Measurements from ENCODE around the gene ADCY3. TPM values are rescaled to one million over a fixed set of nuclear protein-coding genes. Genes with fewer than 3 reads are reported as not detected.

The ADCY3 gene
- total and polyA plus RNA-seq, 9 of the 15 experiments (the other 6 are each of a cell fraction or from before 2014, with no cell fraction given): 1.5 to 54.8 (median 26.3) TPM

DNA sequence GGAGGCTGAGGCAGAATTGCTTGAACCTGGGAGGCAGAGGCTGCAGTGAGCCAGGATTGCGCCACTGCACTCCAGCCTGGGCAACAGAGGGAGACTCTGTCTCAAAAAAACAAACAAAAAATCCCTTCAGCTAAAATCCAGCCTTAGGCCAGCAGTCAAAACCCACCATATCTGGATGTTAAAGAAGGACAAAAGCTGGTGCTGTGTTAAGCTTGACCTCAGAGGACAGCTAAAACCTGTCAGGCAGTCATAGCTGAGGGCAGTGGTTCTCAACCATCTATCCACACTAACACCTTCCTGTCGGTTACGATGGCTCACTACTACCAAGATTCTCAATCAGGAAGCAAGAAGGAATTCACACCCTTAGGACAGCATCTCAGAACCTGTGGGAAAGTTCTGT lies 136.4 kb downstream of the ADCY3 start:
- H3K27ac ChIP-seq (ENCODE audit: extremely low read depth, low read depth, low read length): no peak overlapping the region
- in situ Hi-C loops (cut with MboI) (loop anchor here (25.0 kb wide), 1 partner anchor 371 kb away; no protein-coding TSS in a partner anchor), intact Hi-C loops (cut with micrococcal nuclease) (no loop called here)
- H3K27me3 ChIP-seq (ENCODE audit: control insufficient read depth in 2 of 2, insufficient read depth in 2 of 2, low read length in 2 of 2): no peaks in the 10 kb centered on the region; a peak in 1 of 5 replicates
- 59% methylated on average over 3 of the region's 3 CpGs for WGBS (ENCODE audit: insufficient coverage, low coverage, missing lambda C conversion rate)
- no peaks in the 10 kb centered on the region for H3K79me2 ChIP-seq (ENCODE audit: control insufficient read depth, insufficient read depth, low read length)
- FAIRE-seq (no peak), ATAC-seq (no peak), DNase-seq (ENCODE audit: extremely low read depth in 1 of 4, low spot score in 3 of 4) (no peak)
- H3K9ac ChIP-seq (ENCODE audit: insufficient read depth in 1 of 2, low read depth in 2 of 2, low read length in 2 of 2): no peak overlapping the region
- peaks cover 2% of the 10 kb centered on the region; the same call in 1 of the 2 replicates for H3K9me3 ChIP-seq (replicated peaks; ENCODE audit: control insufficient read depth, insufficient read depth, low read depth, low read length)
- H3K36me3 ChIP-seq (ENCODE audit: control insufficient read depth, insufficient read depth, low read length): no peaks in the 10 kb centered on the region; the same call in 2 of the 3 replicates
- no peak overlapping the region for H3K4me2 ChIP-seq (ENCODE audit: insufficient read depth, low read length)
- H3K9me1 ChIP-seq (ENCODE audit: control insufficient read depth, insufficient read depth, low read length): no peaks in the 10 kb centered on the region
- H3K4me3 ChIP-seq: no peak overlapping the region
- POLR2A ChIA-PET: no interaction called here
- no peak for TF ChIP-seq HDAC8 (tag; IDR thresholded peaks at IDR 0.05)
- no peak overlapping the region for H2AFZ ChIP-seq (ENCODE audit: low read depth, low read length)
- no peaks in the 10 kb centered on the region for H4K20me1 ChIP-seq (replicated peaks; ENCODE audit: control insufficient read depth, insufficient read depth, low read length)
- CTCF ChIA-PET (ENCODE audit: low intra/inter-chr PET ratio): no interaction called here
- BruUV-seq (replicated peaks): no TSS peak
- no peaks in the 10 kb centered on the region for H3K4me1 ChIP-seq (replicated peaks in 1 of 2; ENCODE audit: control insufficient read depth in 2 of 2, insufficient read depth in 2 of 2, low read length in 2 of 2)

GRCh38 chr2:24779116-24779515 lies 140.9 kb downstream of the ADCY3 start:
- FAIRE-seq: no peak
- TF ChIP-seq ZNF79 (CRISPR knock-in tag; IDR thresholded peaks at IDR 0.05; ENCODE audit: low read depth): no peak
- no peak for TF ChIP-seq SMARCA4 (IDR thresholded peaks at IDR 0.05)
- TF ChIP-seq DDX20 (tag; IDR thresholded peaks at IDR 0.05; ENCODE audit: low read depth): no peak
- TF ChIP-seq REST (IDR thresholded peaks at IDR 0.05; ENCODE audit: borderline replicate concordance): no peak
- no peak for TF ChIP-seq REST (CRISPR knock-in tag; IDR thresholded peaks at IDR 0.05; ENCODE audit: low read depth)

More at GRCh38 chr2:24779116-24779515, 140.9 kb downstream of the ADCY3 start:
- Histone ChIP-seq H3K27ac (ENCODE audit: extremely low read depth, low read depth, low read length) (no peak overlapping the region), H2AFZ (ENCODE audit: low read depth, low read length) (no peak overlapping the region), H3K79me2 (ENCODE audit: control insufficient read depth, insufficient read depth, low read length) (no peaks in the 10 kb centered on the region), H3K27me3 (ENCODE audit: control insufficient read depth in 2 of 2, insufficient read depth in 2 of 2, low read length in 2 of 2) (no peaks in the 10 kb centered on the region; a peak in 1 of 5 replicates), H3K4me2 (ENCODE audit: insufficient read depth, low read length) (no peak overlapping the region), H3K9ac (ENCODE audit: insufficient read depth in 1 of 2, low read depth in 2 of 2, low read length in 2 of 2) (no peak overlapping the region), H3K4me3 (no peak overlapping the region), H4K20me1 (replicated peaks; ENCODE audit: control insufficient read depth, insufficient read depth, low read length) (no peaks in the 10 kb centered on the region), H3K4me1 (replicated peaks in 1 of 2; ENCODE audit: control insufficient read depth in 2 of 2, insufficient read depth in 2 of 2, low read length in 2 of 2) (no peaks in the 10 kb centered on the region), H3K9me3 (replicated peaks; ENCODE audit: control insufficient read depth, insufficient read depth, low read depth, low read length) (peaks cover 2% of the 10 kb centered on the region; the same call in 1 of the 2 replicates), H3K36me3 (ENCODE audit: control insufficient read depth, insufficient read depth, low read length) (no peaks in the 10 kb centered on the region), H3K9me1 (ENCODE audit: control insufficient read depth, insufficient read depth, low read length) (no peaks in the 10 kb centered on the region)
- DNase-seq (ENCODE audit: extremely low read depth in 1 of 4, low spot score in 3 of 4): no peak
- intact Hi-C loops (cut with micrococcal nuclease) (no loop called here), in situ Hi-C loops (cut with MboI) (loop anchor here (25.0 kb wide), 1 partner anchor 367 kb away; no protein-coding TSS in a partner anchor)
- 61% methylated on average over 2 of the region's 2 CpGs for WGBS (ENCODE audit: insufficient coverage, low coverage, missing lambda C conversion rate)
- POLR2A ChIA-PET: interaction anchor here (1.2 to 1.8 kb wide), 3 partner anchors 10 to 13 kb away, joined by 3 to 8 read pairs (median 8); partner anchors contain the start of genes CENPO and PTRHD1
- no TSS peak for BruUV-seq (replicated peaks)
- ATAC-seq: no peak
- CTCF ChIA-PET (ENCODE audit: low intra/inter-chr PET ratio): no interaction called here
